Measurements from ENCODE around the gene NAA16. TPM values are rescaled to one million over a fixed set of nuclear protein-coding genes. Genes with fewer than 3 reads are reported as not detected.

NAA16 gene
- total and polyA plus RNA-seq, 12 donors, result 3.4 to 15.1 (median 8.5) TPM

GRCh38 chr13:41401366-41401765 lies 90.3 kb downstream of the NAA16 start:
- 93% methylated on average over 4 of the region's 4 CpGs for WGBS, 2 donors
- Histone ChIP-seq H3K27me3 (no peaks in the 10 kb centered on the region), H3K9me3 (no peaks in the 10 kb centered on the region), H3K4me3 (no peak overlapping the region), H3K36me3 (no peaks in the 10 kb centered on the region), H3K4me1 (no peaks in the 10 kb centered on the region), H3K27ac (no peak overlapping the region)
- intact Hi-C loops (cut with DNase I), result loop anchor here in 2 of 10 donors (10.0 kb wide), 2 partner anchors 253 to 713 kb away; no protein-coding TSS in a partner anchor
- ATAC-seq (no peak), DNase-seq (no peak)
- peak in 1 of 9 donors; percentile 6 for TF ChIP-seq CTCF (IDR thresholded peaks at IDR 0.05)

DNA sequence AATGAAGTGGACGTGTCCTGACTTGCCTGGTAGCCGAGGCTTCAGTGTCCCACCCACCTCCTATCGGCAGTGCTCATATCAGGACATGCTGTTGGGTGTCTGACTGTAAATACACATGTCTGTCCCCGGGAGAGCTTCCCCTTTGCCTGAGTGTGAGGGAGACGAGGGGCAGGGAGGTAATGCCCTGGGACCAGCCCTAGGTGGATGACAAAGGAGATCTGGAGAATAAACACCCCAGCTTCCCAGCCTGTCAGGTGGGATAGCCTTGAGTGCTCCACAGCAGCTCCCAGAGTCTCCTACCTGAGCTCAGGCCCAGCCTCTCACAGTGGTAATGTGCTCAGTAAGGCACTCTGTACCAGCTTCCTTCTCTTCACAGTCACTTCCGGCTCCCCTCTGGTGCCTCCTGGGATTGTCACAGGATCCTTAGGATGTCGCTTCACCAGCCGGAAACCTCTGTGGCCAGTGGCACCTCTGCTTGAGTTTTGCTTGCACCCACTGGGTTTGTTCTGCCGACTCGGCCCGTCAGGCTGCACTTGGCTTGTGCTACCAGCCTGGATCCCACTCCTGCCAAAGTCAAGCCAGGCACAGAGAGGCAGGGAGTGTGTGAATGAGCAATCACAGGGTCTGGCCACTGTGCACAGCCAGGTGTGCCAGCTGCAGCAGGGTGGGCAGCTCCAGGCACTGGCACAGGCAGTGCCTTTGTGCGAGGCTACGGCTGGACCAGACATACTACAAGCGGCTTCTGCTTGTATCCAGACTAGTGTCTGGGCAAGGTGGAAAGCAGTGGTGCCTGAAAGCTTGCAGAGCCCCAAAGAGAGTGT lies 91.8 kb downstream of the NAA16 start:
- ATAC-seq, result peak in 3 of 8 donors; percentile 22 to 31 (median 25)
- H3K9me3 ChIP-seq, result peaks cover 0 to 7% (median 0%) of the 10 kb centered on the region in 11 donors
- DNase-seq, result no peak
- H3K27me3 ChIP-seq, result no peaks in the 10 kb centered on the region
- TF ChIP-seq CTCF (IDR thresholded peaks at IDR 0.05), result no peak
- WGBS, 2 donors, result 76 to 81% methylated on average over 14 of the region's 14 CpGs
- intact Hi-C loops (cut with DNase I), result loop anchor here in 2 of 10 donors (10.0 kb wide), 2 partner anchors 252 to 712 kb away; no protein-coding TSS in a partner anchor
- no peaks in the 10 kb centered on the region for H3K36me3 ChIP-seq
- H3K4me1 ChIP-seq, result no peaks in the 10 kb centered on the region
- no peak overlapping the region for H3K4me3 ChIP-seq
- no peak overlapping the region for H3K27ac ChIP-seq

- WGBS, 2 donors, result 77 to 98% methylated on average over 4 of the region's 4 CpGs
- ATAC-seq (no peak), DNase-seq (no peak)
- no peak overlapping the region for H3K27ac ChIP-seq
- no peak for TF ChIP-seq CTCF (IDR thresholded peaks at IDR 0.05)
- peaks cover 0 to 7% (median 0%) of the 10 kb centered on the region in 11 donors for H3K9me3 ChIP-seq
- no peaks in the 10 kb centered on the region for H3K4me1 ChIP-seq
- no peaks in the 10 kb centered on the region for H3K27me3 ChIP-seq
- intact Hi-C loops (cut with DNase I), result loop anchor here in 2 of 10 donors (10.0 kb wide), 2 partner anchors 251 to 711 kb away; no protein-coding TSS in a partner anchor
- no peak overlapping the region for H3K4me3 ChIP-seq
- no peaks in the 10 kb centered on the region for H3K36me3 ChIP-seq
Observed at GRCh38 chr13:41403983-41404382, 92.9 kb downstream of the NAA16 start.

DNA sequence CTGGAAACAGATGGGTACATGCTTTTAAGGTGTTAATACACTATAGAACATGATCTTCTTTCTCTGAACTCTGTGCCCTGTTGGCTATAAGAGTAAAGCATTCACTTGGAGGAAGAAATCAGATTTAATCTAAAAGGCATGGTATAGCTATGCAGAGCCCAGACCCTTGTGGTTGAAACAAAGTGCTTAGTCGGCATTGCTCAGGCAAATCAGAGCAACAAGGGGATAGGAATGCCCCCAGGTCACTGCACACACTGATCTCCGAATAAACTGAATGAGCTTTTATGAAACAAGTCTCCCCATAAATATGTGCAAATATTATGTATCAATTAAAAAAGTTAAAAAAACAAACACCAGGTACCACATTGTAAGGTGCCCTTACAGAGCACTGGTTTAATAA lies 94.3 kb downstream of the NAA16 start:
- Histone ChIP-seq H3K27me3 (no peaks in the 10 kb centered on the region), H3K36me3 (no peaks in the 10 kb centered on the region), H3K9me3 (peaks cover 0 to 7% (median 0%) of the 10 kb centered on the region in 11 donors), H3K4me1 (no peaks in the 10 kb centered on the region), H3K4me3 (no peak overlapping the region), H3K27ac (no peak overlapping the region)
- intact Hi-C loops (cut with DNase I), result loop anchor here in 2 of 10 donors (10.0 kb wide), 2 partner anchors 249 to 709 kb away; no protein-coding TSS in a partner anchor
- 67 to 72% methylated on average over 2 of the region's 2 CpGs for WGBS, 2 donors
- DNase-seq (no peak), ATAC-seq (no peak)
- no peak for TF ChIP-seq CTCF (IDR thresholded peaks at IDR 0.05)
